Duodenal mucosa (tissue), 2 donors: ENCODE measurements around the gene MATN1.
A peak's percentile ranks its signal among the peaks of the same experiment; 100 is the strongest.

Source experiments
- H3K27ac ChIP-seq: one replicate; pipeline ENCODE4 v1.7.0; 2013; ENCODE audit warnings: low read depth, low read length
- H3K27me3 ChIP-seq, 2 donors: one replicate each; pipeline ENCODE4 v1.7.0; 2013; ENCODE audit warnings: low read length in 2 of 2, control low read depth in 1 of 2; ENCODE audit not compliant: insufficient read depth in 2 of 2, control insufficient read depth in 1 of 2
- H3K36me3 ChIP-seq, 2 donors: one replicate each; pipeline ENCODE4 v1.7.0; 2013; ENCODE audit warnings: low read length in 2 of 2, control low read depth in 1 of 2; ENCODE audit not compliant: insufficient read depth in 2 of 2, control insufficient read depth in 1 of 2
- H3K4me1 ChIP-seq, 2 donors: one replicate each; pipeline ENCODE4 v1.7.0; 2013; ENCODE audit warnings: low read length in 2 of 2, control low read depth in 1 of 2; ENCODE audit not compliant: insufficient read depth in 2 of 2, control insufficient read depth in 1 of 2
- H3K4me3 ChIP-seq, 2 donors: one replicate each; pipeline ENCODE4 v1.7.0; 2013; ENCODE audit warnings: low read length in 2 of 2, low read depth in 1 of 2
- H3K9ac ChIP-seq, 2 donors: one replicate each; pipeline ENCODE4 v1.7.0; 2013; ENCODE audit warnings: low read length in 2 of 2, low read depth in 1 of 2
- H3K9me3 ChIP-seq, 2 donors: one replicate each; pipeline ENCODE4 v1.7.0; 2013; ENCODE audit warnings: low read length in 2 of 2, control low read depth in 1 of 2; ENCODE audit not compliant: control insufficient read depth in 1 of 2

Gene MATN1

DNA sequence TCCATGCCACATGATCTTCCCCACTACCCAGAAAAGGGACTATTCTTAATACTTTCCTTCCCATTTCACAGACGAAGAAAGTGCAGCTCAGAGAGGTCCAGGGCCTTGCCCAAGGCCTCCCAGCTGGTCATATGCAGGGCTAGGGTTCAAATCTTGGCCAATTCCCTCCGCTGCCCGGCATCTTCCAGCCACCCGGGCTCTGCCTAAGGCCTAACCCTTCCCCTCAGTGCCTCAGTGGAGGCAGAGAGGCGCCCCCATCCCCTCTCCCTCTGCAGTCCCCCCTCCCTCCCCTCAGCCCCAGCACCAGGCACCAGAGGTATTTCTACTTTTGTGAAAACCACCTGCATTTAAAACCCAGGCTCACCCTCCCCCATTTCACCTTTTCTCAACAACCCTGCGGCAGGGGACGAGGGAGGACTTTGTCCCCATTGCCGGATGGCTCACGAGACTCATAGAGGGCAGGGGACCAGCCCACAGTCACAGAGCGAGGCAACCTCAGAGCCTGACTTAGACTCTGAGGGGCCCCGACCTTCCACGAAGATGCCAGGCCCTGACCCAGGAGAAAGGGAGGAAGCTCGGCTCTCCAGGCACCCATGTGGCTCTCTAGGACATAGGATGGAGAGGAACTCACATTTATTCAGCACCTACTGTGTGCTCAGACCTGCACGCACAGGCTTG, 21.9 kb upstream of the MATN1 start:
- no peaks in the 10 kb centered on the region for H3K9me3 ChIP-seq
- H3K27me3 ChIP-seq = no peaks in the 10 kb centered on the region
- peaks cover 3% of the 10 kb centered on the region in 2 donors for H3K36me3 ChIP-seq
- H3K4me3 ChIP-seq = peak overlapping the region in 1 of 2 donors; percentile 44
- H3K9ac ChIP-seq = peak overlapping the region in 1 of 2 donors; percentile 21
- no peak overlapping the region for H3K27ac ChIP-seq
- peaks cover 70 to 72% of the 10 kb centered on the region in 2 donors for H3K4me1 ChIP-seq

DNA sequence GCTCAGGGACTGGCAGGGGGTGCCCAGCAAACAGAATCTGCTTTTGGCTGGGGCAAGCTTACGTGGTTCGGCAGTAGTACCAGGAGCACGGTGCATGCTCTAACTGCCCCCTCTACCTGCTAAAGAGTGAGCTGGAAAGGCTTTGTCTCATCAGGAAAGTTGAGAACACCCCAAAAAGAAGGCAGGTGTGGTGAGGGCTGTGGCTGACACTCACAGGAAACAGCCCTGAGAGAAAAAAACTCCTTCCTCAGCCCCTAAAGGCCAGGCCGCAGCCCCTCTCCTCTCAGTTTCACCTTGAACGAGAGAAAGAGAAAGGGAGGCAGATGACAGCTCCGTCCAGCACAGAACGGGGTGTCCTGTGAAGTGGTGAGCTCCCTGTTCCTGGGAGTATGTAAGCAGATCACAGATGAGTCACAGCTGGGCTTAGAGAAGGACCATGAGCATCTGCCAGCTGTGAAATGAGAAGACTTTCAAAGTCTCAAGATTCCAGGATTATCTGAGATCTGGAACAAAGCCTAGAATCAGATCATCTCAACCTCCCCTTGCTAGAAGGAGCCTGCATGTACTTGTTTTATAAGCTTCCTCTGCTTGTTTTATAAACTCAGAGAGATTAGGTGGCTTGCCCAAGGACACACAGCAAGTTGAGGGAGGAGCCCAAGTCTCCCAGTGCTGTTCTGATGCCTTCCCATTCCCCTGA, 20.8 kb upstream of the MATN1 start:
- no peaks in the 10 kb centered on the region for H3K27me3 ChIP-seq
- H3K4me1 ChIP-seq = peaks cover 66 to 69% of the 10 kb centered on the region in 2 donors
- peaks cover 3 to 10% of the 10 kb centered on the region in 2 donors for H3K36me3 ChIP-seq
- peak overlapping the region; percentile 0 to 4 for H3K4me3 ChIP-seq
- no peaks in the 10 kb centered on the region for H3K9me3 ChIP-seq
- no peak overlapping the region for H3K27ac ChIP-seq
- H3K9ac ChIP-seq = no peak overlapping the region

DNA sequence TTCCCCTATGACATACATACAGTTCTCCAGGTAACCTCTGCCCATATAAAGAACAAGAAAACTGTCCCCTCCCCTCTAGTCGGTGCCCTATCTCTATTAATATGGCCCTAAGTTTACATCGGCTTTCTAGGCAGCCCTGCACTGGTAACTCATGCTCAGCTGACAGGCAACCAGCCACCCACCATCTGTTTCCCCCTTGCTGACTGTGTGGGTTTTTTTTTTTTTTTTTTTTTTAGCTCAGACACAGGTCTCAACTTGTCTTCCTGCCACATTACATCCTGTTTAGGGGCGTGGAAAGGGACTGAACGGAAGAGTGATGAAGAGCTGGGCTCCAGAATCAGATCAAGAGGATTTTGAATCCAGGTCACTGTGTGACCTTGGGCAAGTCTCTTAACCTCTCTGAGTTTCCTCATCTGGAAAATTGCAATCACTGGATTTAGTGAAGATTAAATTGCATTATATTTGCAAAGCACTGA, 20.2 kb upstream of the MATN1 start:
- no peaks in the 10 kb centered on the region for H3K9me3 ChIP-seq
- H3K4me1 ChIP-seq = peaks cover 61 to 69% of the 10 kb centered on the region in 2 donors
- peak overlapping the region; percentile 0 to 4 for H3K4me3 ChIP-seq
- no peak overlapping the region for H3K9ac ChIP-seq
- no peak overlapping the region for H3K27ac ChIP-seq
- peaks cover 5 to 15% of the 10 kb centered on the region in 2 donors for H3K36me3 ChIP-seq
- H3K27me3 ChIP-seq = no peaks in the 10 kb centered on the region

- H3K9me3 ChIP-seq = no peaks in the 10 kb centered on the region
- no peak overlapping the region for H3K27ac ChIP-seq
- no peak overlapping the region for H3K4me3 ChIP-seq
- no peaks in the 10 kb centered on the region for H3K27me3 ChIP-seq
- peaks cover 55 to 65% of the 10 kb centered on the region in 2 donors for H3K4me1 ChIP-seq
- no peak overlapping the region for H3K9ac ChIP-seq
- H3K36me3 ChIP-seq = peaks cover 6 to 16% of the 10 kb centered on the region in 2 donors
Observed at GRCh38 chr1:30742963-30743559, 19.7 kb upstream of the MATN1 start.

DNA sequence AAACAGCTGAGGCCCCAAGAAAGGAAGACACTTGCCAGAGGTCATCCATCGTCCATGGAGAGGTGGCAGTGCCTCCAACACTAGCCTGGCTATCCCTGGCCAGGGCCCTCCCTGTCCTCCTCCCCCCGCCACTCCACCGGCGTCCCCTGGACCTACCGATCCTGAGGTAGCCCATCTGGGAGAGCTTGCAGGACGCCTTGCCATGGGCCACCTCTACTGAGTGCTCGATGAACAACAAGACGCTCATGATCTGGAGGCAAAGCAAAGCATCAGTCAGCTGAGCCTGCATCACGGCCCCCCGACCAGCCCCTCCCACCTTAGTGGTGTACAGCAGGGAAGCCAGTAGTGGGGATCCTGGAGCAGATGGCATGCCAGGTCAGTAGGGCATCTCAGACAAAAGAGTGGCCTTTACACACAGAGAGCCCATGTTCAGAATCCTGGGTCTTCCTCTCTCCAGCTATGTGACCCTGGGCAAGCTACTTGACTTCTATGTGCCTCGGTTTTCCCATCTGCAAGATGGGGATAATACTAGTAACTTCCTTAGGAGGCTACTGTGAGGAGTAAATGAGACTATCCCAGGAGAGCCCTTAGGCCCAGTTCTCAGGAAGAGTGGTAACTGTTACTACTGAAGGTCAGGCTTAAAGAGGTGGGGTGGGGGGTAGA, 19.0 kb upstream of the MATN1 start:
- H3K4me1 ChIP-seq = peaks cover 49 to 59% of the 10 kb centered on the region in 2 donors
- H3K27ac ChIP-seq = no peak overlapping the region
- no peak overlapping the region for H3K4me3 ChIP-seq
- H3K9me3 ChIP-seq = no peaks in the 10 kb centered on the region
- no peaks in the 10 kb centered on the region for H3K27me3 ChIP-seq
- H3K9ac ChIP-seq = no peak overlapping the region
- H3K36me3 ChIP-seq = peaks cover 6 to 18% of the 10 kb centered on the region in 2 donors

DNA sequence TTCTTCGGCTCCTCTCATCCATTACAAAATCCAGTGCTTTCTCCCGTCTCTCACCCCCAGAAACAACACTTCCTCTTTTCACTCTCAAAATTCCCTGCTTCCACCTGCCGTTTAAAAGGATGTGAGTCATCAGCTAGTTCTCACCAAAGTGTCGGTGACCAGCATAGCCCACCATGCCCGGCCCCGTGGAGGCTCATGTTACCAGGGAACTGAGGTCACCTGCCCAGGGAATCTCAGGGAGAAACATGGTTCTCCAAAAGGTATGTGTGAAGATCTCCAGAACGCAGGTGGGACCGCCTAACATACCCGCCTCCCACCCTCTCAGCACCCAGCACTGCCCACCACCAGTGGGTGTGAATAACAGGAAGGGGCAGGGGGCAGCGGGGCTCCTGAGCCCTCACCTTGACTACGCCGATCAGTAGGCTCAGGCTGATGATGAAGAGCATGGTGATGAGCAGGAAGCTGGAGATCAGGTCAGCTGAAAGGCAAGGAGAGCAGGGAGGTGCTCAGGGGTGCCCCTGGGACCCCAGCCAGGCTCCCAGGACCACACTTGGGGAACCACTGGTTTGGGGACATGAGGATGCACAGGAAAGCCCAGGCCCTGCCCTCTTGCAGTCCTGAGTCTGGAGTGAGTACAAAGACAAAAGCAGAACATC, 18.0 kb upstream of the MATN1 start:
- no peak overlapping the region for H3K9ac ChIP-seq
- H3K4me3 ChIP-seq = no peak overlapping the region
- no peak overlapping the region for H3K27ac ChIP-seq
- peaks cover 42 to 50% of the 10 kb centered on the region in 2 donors for H3K4me1 ChIP-seq
- H3K9me3 ChIP-seq = no peaks in the 10 kb centered on the region
- no peaks in the 10 kb centered on the region for H3K27me3 ChIP-seq
- peaks cover 6 to 26% of the 10 kb centered on the region in 2 donors for H3K36me3 ChIP-seq

DNA sequence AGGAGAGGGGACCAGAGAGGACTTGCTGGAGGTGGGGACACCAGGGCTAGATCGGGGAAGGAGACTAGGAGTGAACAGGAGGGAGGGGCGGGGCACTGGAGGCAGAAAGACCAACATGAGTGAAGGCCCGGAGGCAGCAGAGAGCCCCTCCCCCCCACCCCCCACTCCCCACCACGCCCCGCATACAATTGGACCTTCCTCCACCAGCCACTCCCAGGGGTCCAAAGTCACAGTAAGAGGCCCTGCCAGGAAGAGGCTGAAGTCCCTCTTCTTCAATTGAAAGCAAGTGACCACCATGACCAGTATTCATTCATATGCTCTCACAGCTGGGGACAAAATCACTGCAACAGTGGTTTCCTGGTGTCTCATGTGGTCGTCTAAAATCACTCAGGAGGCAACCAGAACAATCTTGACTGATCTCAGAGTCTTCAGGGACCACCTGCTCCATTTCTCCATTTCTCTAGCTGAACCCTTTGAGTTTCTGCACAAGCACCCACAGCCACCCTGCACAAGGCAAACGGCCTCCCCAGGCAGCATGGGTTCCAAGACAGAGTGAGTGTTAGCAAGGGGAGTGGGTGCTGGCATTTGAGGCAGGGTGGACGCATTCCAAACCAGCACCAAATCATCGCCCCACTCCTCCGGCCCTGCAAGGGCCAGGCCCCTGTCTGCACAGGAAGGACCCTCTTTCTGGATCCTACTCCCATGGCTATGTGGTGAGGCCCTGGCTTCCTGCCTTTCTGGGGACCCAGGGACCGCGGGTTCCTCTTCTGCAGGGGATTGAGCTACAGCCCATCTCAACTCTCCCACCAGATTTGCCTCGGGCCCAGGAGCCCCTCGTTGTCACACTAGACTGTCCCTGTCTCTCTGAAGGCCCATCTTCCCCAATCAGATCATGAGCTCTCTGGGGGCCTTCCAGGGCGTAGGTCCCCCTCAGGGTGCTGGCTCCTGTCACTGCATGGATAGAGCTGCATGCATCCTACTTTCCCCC, 17.2 kb upstream of the MATN1 start:
- no peak overlapping the region for H3K4me3 ChIP-seq
- no peak overlapping the region for H3K9ac ChIP-seq
- peaks cover 6 to 33% of the 10 kb centered on the region in 2 donors for H3K36me3 ChIP-seq
- H3K9me3 ChIP-seq = no peaks in the 10 kb centered on the region
- no peaks in the 10 kb centered on the region for H3K27me3 ChIP-seq
- no peak overlapping the region for H3K27ac ChIP-seq
- H3K4me1 ChIP-seq = peaks cover 34 to 42% of the 10 kb centered on the region in 2 donors

GRCh38 chr1:30739601-30740000, 16.2 kb upstream of the MATN1 start:
- Histone ChIP-seq H3K27me3 (no peaks in the 10 kb centered on the region), H3K27ac (no peak overlapping the region), H3K4me1 (peaks cover 27 to 36% of the 10 kb centered on the region in 2 donors), H3K36me3 (peaks cover 11 to 40% of the 10 kb centered on the region in 2 donors), H3K9ac (no peak overlapping the region), H3K9me3 (no peaks in the 10 kb centered on the region), H3K4me3 (no peak overlapping the region)
